IMR-90 (cell line): ENCODE measurements around the gene MRS2. TPM values are rescaled to one million over a fixed set of nuclear protein-coding genes. Genes with fewer than 3 reads are reported as not detected.

Experiments
- ATAC-seq: fragments of 200-7000 bp; cut with Tn5 transposase; 2 replicates; pipeline ENCODE4 v1.9.1; 2020; ENCODE audit warnings: low read depth, mild to moderate bottlenecking, moderate library complexity
- BruUV-seq: library from RNA; stranded (reverse); fragments of 400-500 nt; replicated peaks from 2 replicates; lab custom pipeline; 2021; lab: Mats Ljungman, UMichigan
- CTCF ChIA-PET: fragments of 300-600 bp; formaldehyde crosslinking; extraction: SDS; loops from one replicate; lab custom pipeline; 2021; ENCODE audit warnings: antibody characterized with exemption; lab: Yijun Ruan, JAX
- POLR2A ChIA-PET: fragments of 300-600 bp; sonication (Branson Sonifier 250); formaldehyde crosslinking; loops from one replicate; lab custom pipeline; 2022; ENCODE audit warnings: antibody characterized with exemption; ENCODE audit not compliant: unreplicated experiment; lab: Charles Lee
- DNase-seq: peaks from one replicate; pipeline ENCODE4 v3.0.0; 2013
- H2AFZ ChIP-seq: replicated peaks from 2 replicates; pipeline ENCODE3; 2013; ENCODE audit warnings: low read length, mild to moderate bottlenecking; ENCODE audit not compliant: poor library complexity
- H2AK5ac ChIP-seq: 2 replicates; pipeline ENCODE4 v1.6.1; 2013; ENCODE audit warnings: low read depth, low read length, inconsistent platforms
- H2AK9ac ChIP-seq: replicated peaks from 2 replicates; pipeline ENCODE3; 2013; ENCODE audit warnings: mild to moderate bottlenecking, low read depth, low read length, moderate library complexity; ENCODE audit not compliant: poor library complexity
- H2BK120ac ChIP-seq: 2 replicates; pipeline ENCODE4 v1.6.1; 2013; ENCODE audit warnings: low read depth, low read length, inconsistent platforms
- H2BK15ac ChIP-seq: 3 replicates; pipeline ENCODE4 v1.6.1; 2013; ENCODE audit warnings: low read depth, low read length, inconsistent platforms
- H2BK20ac ChIP-seq: 2 replicates; pipeline ENCODE4 v1.6.1; 2013; ENCODE audit warnings: low read depth, mild to moderate bottlenecking, inconsistent platforms, low read length, moderate library complexity
- H2BK5ac ChIP-seq: 2 replicates; pipeline ENCODE4 v1.6.1; 2013; ENCODE audit warnings: mild to moderate bottlenecking, low read depth, low read length, inconsistent platforms; ENCODE audit not compliant: poor library complexity, severe bottlenecking
- H3K14ac ChIP-seq: replicated peaks from 2 replicates; pipeline ENCODE4 v1.6.1; 2013; ENCODE audit warnings: low read depth, low read length, inconsistent platforms
- H3K18ac ChIP-seq: 2 replicates; pipeline ENCODE4 v1.6.1; 2013; ENCODE audit warnings: low read depth, low read length, control low read depth
- H3K23ac ChIP-seq: 2 replicates; pipeline ENCODE4 v1.6.1; 2013; ENCODE audit warnings: low read depth, low read length, inconsistent platforms
- H3K27ac ChIP-seq: 2 replicates; pipeline ENCODE4 v1.5.1; 2013; ENCODE audit warnings: mild to moderate bottlenecking, control low read depth, low read length; ENCODE audit not compliant: insufficient read depth
- H3K27me3 ChIP-seq: 2 replicates; pipeline ENCODE4 v1.6.1; 2013; ENCODE audit warnings: low read length; ENCODE audit not compliant: control insufficient read depth, insufficient read depth
- H3K36me3 ChIP-seq: 2 replicates; pipeline ENCODE4 v1.6.1; 2013; ENCODE audit warnings: low read length, mixed read lengths; ENCODE audit not compliant: control insufficient read depth, insufficient read depth
- H3K4ac ChIP-seq: 2 replicates; pipeline ENCODE4 v1.6.1; 2013; ENCODE audit warnings: low read depth, low read length, inconsistent platforms
- H3K4me1 ChIP-seq: 2 replicates; pipeline ENCODE4 v1.6.1; 2013; ENCODE audit warnings: low read length, mixed read lengths; ENCODE audit not compliant: control insufficient read depth, insufficient read depth
- H3K4me2 ChIP-seq: 2 replicates; pipeline ENCODE4 v1.6.1; 2013; ENCODE audit warnings: low read depth, mild to moderate bottlenecking, control low read depth, low read length, moderate library complexity
- H3K4me3 ChIP-seq: 2 replicates; pipeline ENCODE4 v1.5.1; 2013; ENCODE audit warnings: low read depth, mild to moderate bottlenecking, control low read depth, low read length, moderate library complexity; ENCODE audit not compliant: insufficient read depth
- H3K56ac ChIP-seq: 2 replicates; pipeline ENCODE4 v1.6.1; 2013; ENCODE audit warnings: low read length, inconsistent platforms; ENCODE audit not compliant: insufficient read depth; ENCODE audit errors: extremely low read depth
- H3K79me1 ChIP-seq, 2 experiments: 2 replicates each; pipeline ENCODE4 v1.6.1; 2013; ENCODE audit warnings: low read length in 2 of 2, inconsistent platforms in 1 of 2, low read depth in 1 of 2
- H3K9ac ChIP-seq: 2 replicates; pipeline ENCODE4 v1.6.1; 2013; ENCODE audit warnings: low read depth, low read length, control low read depth
- H3K9me1 ChIP-seq: 2 replicates; pipeline ENCODE4 v1.6.1; 2013; ENCODE audit warnings: low read length, inconsistent platforms; ENCODE audit not compliant: insufficient read depth
- H3K9me3 ChIP-seq: 2 replicates; pipeline ENCODE4 v1.6.1; 2013; ENCODE audit warnings: low read length; ENCODE audit not compliant: control insufficient read depth, insufficient read depth
- H4K20me1 ChIP-seq: 2 replicates; pipeline ENCODE4 v1.6.1; 2013; ENCODE audit warnings: low read length, inconsistent platforms; ENCODE audit not compliant: insufficient read depth
- H4K5ac ChIP-seq: 2 replicates; pipeline ENCODE4 v1.6.1; 2013; ENCODE audit warnings: mild to moderate bottlenecking, low read depth, low read length, control low read depth
- H4K8ac ChIP-seq, 2 experiments: 2 replicates each; pipeline ENCODE4 v1.6.1; 2013; ENCODE audit warnings: low read depth in 2 of 2, low read length in 2 of 2, control low read depth in 1 of 2, inconsistent platforms in 1 of 2
- H4K91ac ChIP-seq: 2 replicates; pipeline ENCODE4 v1.6.1; 2013; ENCODE audit warnings: low read depth, low read length, inconsistent platforms; ENCODE audit not compliant: insufficient read depth
- BHLHE40 ChIP-seq: fragments of 150-350 bp; IDR thresholded peaks from 2 replicates; pipeline ENCODE4 v1.6.1; 2016; ENCODE audit warnings: mild to moderate bottlenecking, low read depth, low read length
- CHD1 ChIP-seq: IDR thresholded peaks from 2 replicates; pipeline ENCODE4 v1.6.1; 2012; ENCODE audit warnings: low read depth, low read length, improper control_type of control experiment
- FOS ChIP-seq: fragments of 150-350 bp; IDR thresholded peaks from 2 replicates; pipeline ENCODE4 v1.6.1; 2016; ENCODE audit warnings: low read depth, low read length
- MAFK ChIP-seq: IDR thresholded peaks from 2 replicates; pipeline ENCODE4 v1.6.1; 2012; ENCODE audit warnings: low read depth, low read length, improper control_type of control experiment
- MXI1 ChIP-seq: IDR thresholded peaks from 2 replicates; pipeline ENCODE4 v1.6.1; 2012; ENCODE audit warnings: low read depth, mild to moderate bottlenecking, low read length, moderate library complexity, borderline replicate concordance
- POLR2A ChIP-seq: IDR thresholded peaks from 2 replicates; pipeline ENCODE4 v1.6.1; 2012; ENCODE audit warnings: mild to moderate bottlenecking, low read depth, low read length
- RAD21 ChIP-seq: IDR thresholded peaks from 2 replicates; pipeline ENCODE4 v1.6.1; 2012; ENCODE audit warnings: low read length, improper control_type of control experiment
- RCOR1 ChIP-seq: IDR thresholded peaks from 2 replicates; pipeline ENCODE4 v1.6.1; 2012; ENCODE audit warnings: mild to moderate bottlenecking, low read length, improper control_type of control experiment; ENCODE audit not compliant: insufficient replicate concordance
- RFX5 ChIP-seq: IDR thresholded peaks from 2 replicates; pipeline ENCODE4 v1.8.0; 2012; ENCODE audit warnings: low read depth, mild to moderate bottlenecking, low read length, moderate library complexity
- SMC3 ChIP-seq: fragments of 150-350 bp; IDR thresholded peaks from 2 replicates; pipeline ENCODE4 v1.6.1; 2016; ENCODE audit warnings: low read depth, mild to moderate bottlenecking, antibody characterized with exemption, low read length, moderate library complexity
- USF2 ChIP-seq: fragments of 150-350 bp; IDR thresholded peaks from 2 replicates; pipeline ENCODE4 v1.6.1; 2017; ENCODE audit warnings: mild to moderate bottlenecking, antibody characterized with exemption, low read length, low read depth
- WGBS, 2 experiments: methylation state at CpG; one replicate each; pipeline versions ENCODE4 v1.1.5 to v1.1.7; 2013; ENCODE audit warnings: missing lambda C conversion rate in 2 of 2; ENCODE audit not compliant: insufficient read length in 1 of 2; ENCODE audit errors: extremely low coverage in 2 of 2; 5-methylcytosine and 5-hydroxymethylcytosine counted together
- dilution Hi-C: fragments of 300-500 bp; cut with HindIII; formaldehyde crosslinking; loops from one replicate; pipeline ENCODE4 v1.14.3; 2018; ENCODE audit warnings: low sequenced_read_pairs; ENCODE audit not compliant: unreplicated experiment
- in situ Hi-C: fragments of 300-500 bp; cut with MboI; formaldehyde crosslinking; loops from 3 replicates; pipeline ENCODE4 v1.14.3; 2019; ENCODE audit warnings: low sequenced_read_pairs, inconsistent platforms, mixed read lengths
- intact Hi-C: fragments of 100-400 bp; cut with micrococcal nuclease; formaldehyde crosslinking; loops from 2 replicates; pipeline ENCODE4 v1.10.0; 2022
- polyA plus RNA-seq, 3 experiments: library from polyadenylated mRNA; depleted of rRNA; stranded (reverse); fragments of >200 nt; gene quantifications; 2 replicates each; pipeline ENCODE4 v1.2.3, GENCODE V29; 2012; ENCODE audit warnings: low replicate concordance in 1 of 3
- total RNA-seq: library from RNA; depleted of rRNA; stranded (reverse); fragments of >200 nt; gene quantifications from 2 replicates; pipeline ENCODE4 v1.2.3, GENCODE V29; 2012

Gene MRS2
- total and polyA plus RNA-seq, 2 of the 4 experiments (the other 2 are of a cell fraction): 8.8 to 11.1 TPM

- dilution Hi-C loops: no loop called here
- no TSS peak for BruUV-seq
Measured at GRCh38 chr6:24446670-24447069, 43.9 kb downstream of the MRS2 start.

More at GRCh38 chr6:24446670-24447069, 43.9 kb downstream of the MRS2 start:
- Histone ChIP-seq H3K9me3 (no peaks in the 10 kb centered on the region), H3K27me3 (peaks cover 3% of the 10 kb centered on the region), H4K8ac (no peak overlapping the region), H3K4me3 (no peak overlapping the region), H3K9ac (no peak overlapping the region), H4K91ac (no peak overlapping the region), H3K18ac (no peak overlapping the region), H2AFZ (no peak overlapping the region), H2BK15ac (no peak overlapping the region), H3K4ac (no peak overlapping the region), H4K5ac (no peak overlapping the region), H3K27ac (no peak overlapping the region), H2AK9ac (no peak overlapping the region), H2BK20ac (no peak overlapping the region), H3K4me1 (no peaks in the 10 kb centered on the region), H2BK120ac (no peak overlapping the region), H4K20me1 (no peaks in the 10 kb centered on the region), H3K79me1 (no peaks in the 10 kb centered on the region), H3K23ac (no peak overlapping the region), H3K14ac (no peak overlapping the region), H3K4me2 (no peak overlapping the region), H3K56ac (no peak overlapping the region), H2BK5ac (no peak overlapping the region), H2AK5ac (no peak overlapping the region), H3K9me1 (no peaks in the 10 kb centered on the region), H3K36me3 (no peaks in the 10 kb centered on the region)
- no peak for ATAC-seq
- TF ChIP-seq SMC3: no peak
- no peak for TF ChIP-seq RAD21
- no peak for TF ChIP-seq MXI1
- TF ChIP-seq MAFK: no peak
- TF ChIP-seq CHD1: no peak
- no peak for TF ChIP-seq BHLHE40
- TF ChIP-seq RCOR1: no peak
- TF ChIP-seq RFX5: no peak
- TF ChIP-seq POLR2A: no peak
- TF ChIP-seq USF2: no peak
- TF ChIP-seq FOS: no peak
- in situ Hi-C loops (no loop called here), intact Hi-C loops (no loop called here)
- WGBS, 2 experiments: 83% methylated on average over 1 of the region's 7 CpGs; no CpG with 5 or more reads in 1 of the 2 experiments
- ChIA-PET CTCF (interaction anchor here (0.5 to 0.6 kb wide), 2 partner anchors 23 to 75 kb away, joined by 3 read pairs; no protein-coding TSS in a partner anchor), POLR2A (no interaction called here)
- no peak for DNase-seq
